ENCODE results near the gene ETHE1.

DNA sequence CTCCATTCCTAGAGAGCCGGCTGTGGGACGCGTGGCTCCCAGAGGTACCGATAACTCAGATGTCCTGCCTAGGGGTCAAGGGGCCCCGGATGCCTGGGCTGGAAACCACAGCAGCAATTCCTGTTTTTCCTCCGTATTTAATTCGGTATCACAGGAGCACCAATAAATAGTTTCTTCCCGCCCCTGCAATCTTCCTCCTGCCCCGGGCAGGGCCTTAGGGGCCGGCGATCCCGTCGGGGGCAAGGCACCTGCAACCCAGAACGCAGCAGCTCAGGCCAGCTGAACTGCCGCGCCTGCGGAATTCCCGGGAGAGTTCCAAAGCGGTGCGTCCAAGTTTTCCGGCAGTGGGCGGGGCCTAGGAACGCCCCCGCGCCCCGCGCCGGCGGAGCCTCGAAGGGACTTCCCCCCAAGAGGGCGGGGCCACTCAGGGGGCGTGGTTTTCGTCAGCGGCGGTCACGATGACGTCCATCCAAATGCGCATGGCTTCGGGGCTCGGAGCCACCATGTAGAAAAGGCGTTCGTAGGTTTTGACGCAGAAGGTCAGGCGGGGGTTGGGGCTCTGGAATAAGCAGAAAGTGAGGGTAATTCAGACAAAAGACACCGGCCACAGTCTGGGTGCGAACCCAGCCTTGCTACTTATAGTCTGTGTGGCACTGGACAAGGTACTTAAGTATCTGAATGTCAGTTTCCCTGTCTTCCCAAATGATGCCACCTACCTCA is 51.9 kb downstream of the ETHE1 start:
- TF ChIP-seq CTCF (IDR thresholded peaks at IDR 0.05), result no peak
- TF ChIP-seq POLR2A (IDR thresholded peaks at IDR 0.05; ENCODE audit: low read length), result peak; percentile 72
- no peak for TF ChIP-seq CBX8 (IDR thresholded peaks at IDR 0.05)
- TF ChIP-seq POLR2AphosphoS2 (conservative IDR thresholded peaks at IDR 0.05; ENCODE audit: low read length), result no peak
- no peak for TF ChIP-seq HDAC2 (IDR thresholded peaks at IDR 0.05)
